C4-2B (cell line): ENCODE results near the gene KRT20.
A peak's percentile ranks its signal among the peaks of the same experiment; 100 is the strongest.
"Not testable (repeated sequence)": the region's sequence is repeated elsewhere in the genome, so short reads cannot be mapped to it uniquely, and the experiment has no call there.

ENCODE experiments used
- H3K27ac ChIP-seq: fragments of 450-650 bp; 2 replicates; pipeline ENCODE4 v1.5.1; 2017
- CTCF ChIP-seq: fragments of 450-650 bp; conservative IDR thresholded peaks from 2 replicates; pipeline ENCODE4 v1.5.1; 2017; ENCODE audit warnings: mild to moderate bottlenecking
- ZFX ChIP-seq: fragments of 450-650 bp; IDR thresholded peaks from 2 replicates; pipeline ENCODE4 v1.6.1; 2017

The KRT20 gene

GRCh38 chr17:40862985-40863733 lies 21.9 kb downstream of the KRT20 start:
- no peak overlapping the region for H3K27ac ChIP-seq
- no peak for TF ChIP-seq ZFX
- TF ChIP-seq CTCF: peak; percentile 34

DNA sequence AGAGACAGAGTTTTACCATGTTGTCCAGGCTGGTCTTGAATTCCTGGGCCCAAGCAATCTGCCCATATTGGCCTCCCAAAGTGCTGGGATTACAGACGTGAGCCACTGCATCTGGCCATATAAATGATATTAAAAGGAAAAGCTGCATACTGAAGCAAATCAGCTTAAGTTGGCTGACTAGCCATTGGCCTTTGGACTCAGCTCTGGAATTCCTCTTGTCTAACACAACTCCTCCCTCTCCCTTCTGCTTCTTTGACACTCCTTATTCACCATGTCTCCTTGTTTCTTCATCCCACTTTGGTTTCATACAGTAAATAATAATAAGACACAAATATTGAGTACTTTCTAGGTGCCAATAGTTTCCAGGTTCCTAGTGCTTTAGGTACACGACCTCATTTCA lies 25.5 kb downstream of the KRT20 start:
- H3K27ac ChIP-seq: no peak overlapping the region
- no peak for TF ChIP-seq ZFX
- no peak for TF ChIP-seq CTCF

DNA sequence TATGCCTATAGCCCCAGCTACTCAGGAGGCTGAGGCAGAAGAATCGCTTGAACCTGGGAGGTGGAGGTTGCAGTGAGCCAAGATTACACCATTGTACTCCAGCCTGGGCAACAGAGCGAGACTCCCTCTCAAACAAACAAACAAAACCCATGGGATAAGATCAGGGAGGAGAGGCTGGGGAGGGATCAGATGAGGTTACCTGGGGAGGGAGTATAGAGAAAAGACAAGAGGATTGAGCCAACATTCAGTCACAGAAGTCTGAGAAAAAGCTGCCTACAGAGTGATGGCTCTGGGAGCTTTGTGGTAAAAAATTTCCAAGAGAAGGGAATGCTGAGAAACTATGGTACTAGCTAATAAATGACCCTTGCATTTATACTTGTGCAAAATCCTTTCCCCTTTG lies 26.4 kb downstream of the KRT20 start:
- H3K27ac ChIP-seq: not testable (repeated sequence)

DNA sequence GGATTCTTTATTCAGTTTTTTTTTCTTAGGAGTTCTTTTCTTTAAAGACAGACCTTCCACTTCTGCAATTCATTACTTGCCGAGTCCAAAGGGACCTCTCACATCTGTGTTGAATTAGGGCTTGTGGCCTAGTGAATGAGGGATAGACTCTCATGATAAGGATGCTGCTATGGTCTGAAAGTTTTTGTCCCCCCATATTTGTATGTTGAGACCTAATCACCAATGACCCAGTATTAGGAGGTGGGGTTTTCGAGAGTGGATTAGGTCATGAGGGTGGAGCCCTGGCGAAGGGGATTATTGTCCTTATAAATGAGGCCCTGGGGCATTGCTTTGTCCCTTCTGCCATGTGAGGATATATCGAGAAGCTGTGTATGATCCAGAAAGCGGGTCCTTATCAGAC lies 27.5 kb downstream of the KRT20 start:
- TF ChIP-seq CTCF: no peak
- TF ChIP-seq ZFX: no peak

DNA sequence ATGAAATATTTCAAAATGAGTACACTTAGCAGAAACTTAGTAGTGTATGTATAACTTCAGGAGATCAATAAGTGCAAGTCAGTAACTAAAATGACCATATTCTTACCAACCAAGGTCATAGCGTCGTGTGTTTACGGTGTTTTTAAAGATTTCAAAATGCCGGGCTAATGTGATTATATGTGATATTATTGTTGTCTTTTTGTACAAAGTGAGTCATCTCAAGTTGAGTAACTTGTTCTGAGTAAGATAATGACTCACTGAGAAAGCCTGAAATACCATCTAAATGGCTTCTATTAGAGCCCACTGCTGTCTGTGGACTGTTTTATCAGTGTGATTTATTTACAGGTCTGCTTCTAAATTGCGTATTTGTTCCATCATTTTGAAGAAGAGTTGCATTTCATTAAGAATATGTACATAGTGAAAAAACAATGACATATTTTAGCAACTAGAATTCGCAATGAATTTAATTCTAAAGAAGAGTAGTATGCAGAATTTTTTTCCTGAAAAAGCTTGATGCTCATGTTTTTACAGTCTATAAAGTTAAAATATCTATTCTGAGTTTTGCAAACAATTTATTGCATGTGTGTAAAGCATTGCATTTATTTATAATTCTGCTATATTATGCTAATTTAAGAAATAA lies 30.7 kb downstream of the KRT20 start:
- TF ChIP-seq CTCF: no peak
- no peak for TF ChIP-seq ZFX
- H3K27ac ChIP-seq: no peak overlapping the region

More for the DNA sequence above, 27.5 kb downstream of the KRT20 start:
- H3K27ac ChIP-seq: no peak overlapping the region

- no peak for TF ChIP-seq ZFX
- TF ChIP-seq CTCF: no peak
- H3K27ac ChIP-seq: no peak overlapping the region
These were observed 32.7 kb downstream of the KRT20 start for GRCh38 chr17:40852364-40852763.

DNA sequence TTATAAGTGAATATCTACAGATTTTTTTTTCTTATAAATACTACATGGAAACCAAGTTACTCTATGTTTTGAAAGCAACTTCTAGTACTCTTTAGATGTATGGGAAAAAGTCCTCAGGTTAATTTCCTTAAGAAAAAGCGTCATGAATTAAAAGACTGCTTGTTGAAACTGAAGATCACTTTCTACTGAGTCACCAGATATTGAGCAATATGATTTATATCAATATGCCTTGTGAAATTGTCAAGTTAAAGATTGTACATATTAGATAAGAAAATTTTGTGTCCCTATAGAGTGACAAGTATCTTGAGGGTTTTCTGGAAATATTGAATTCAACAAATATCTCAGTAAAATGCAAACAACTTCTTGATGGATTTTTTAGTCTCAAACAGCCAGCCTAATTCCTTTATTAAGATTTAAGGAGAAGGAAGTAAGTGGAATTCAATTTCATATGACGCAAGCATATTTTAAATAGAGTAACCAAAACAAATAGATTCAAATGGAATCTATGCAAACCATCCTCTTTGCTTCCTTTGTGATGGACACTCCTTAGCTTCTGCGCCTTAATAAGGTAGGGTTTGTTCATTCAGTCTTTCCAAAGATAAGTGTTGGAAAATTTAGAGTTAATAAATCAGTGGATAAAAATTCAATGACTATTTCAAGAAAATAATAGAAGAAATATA lies 34.6 kb downstream of the KRT20 start:
- TF ChIP-seq ZFX (no peak), CTCF (no peak)
- H3K27ac ChIP-seq: no peak overlapping the region
